DOHH2 (cell line): Measurements from ENCODE around the gene LORICRIN.

Experiments
- CTCF ChIP-seq: fragments of 200-600 bp; sonication (generic); IDR thresholded peaks from one replicate; pipeline ENCODE4 v1.5.1; 2014; ENCODE audit warnings: antibody characterized with exemption, mild to moderate bottlenecking, low read depth, low read length; ENCODE audit not compliant: poor library complexity, severe bottlenecking
- EZH2phosphoT487 ChIP-seq: fragments of 200-600 bp; sonication (generic); IDR thresholded peaks from 2 replicates; pipeline ENCODE4 v1.6.1; 2017; ENCODE audit warnings: borderline replicate concordance, mild to moderate bottlenecking, antibody characterized with exemption, low read length, moderate library complexity, mixed read lengths

- no peak for TF ChIP-seq CTCF
- no peak for TF ChIP-seq EZH2phosphoT487
Measured at GRCh38 chr1:153260585-153261280, 1.2 kb downstream of the LORICRIN start.
